Frontal cortex (tissue), 4 donors: Measurements from ENCODE around the gene SYCE3. TPM values are rescaled to one million over a fixed set of nuclear protein-coding genes. Genes with fewer than 3 reads are reported as not detected.

ENCODE experiments used
- DNase-seq, 2 donors: peaks; one replicate each; pipeline ENCODE4 v3.0.0; 2012; ENCODE audit warnings: low spot score in 2 of 2
- FAIRE-seq: peaks from 2 replicates; lab custom pipeline; 2012; peaks lifted over from hg19 to GRCh38; lab: Jason Lieb, UNC
- total RNA-seq: library from RNA; depleted of rRNA; stranded (reverse); fragments of >200 nt; gene quantifications from one replicate; pipeline ENCODE4 v1.2.3, GENCODE V29; 2014
- donor health status: control.
- donor health status: control.
- donor health status: control.

SYCE3 gene
- total RNA-seq, 1 donor from 2014 or later: not detected

- FAIRE-seq (no peak), DNase-seq (peak; percentile 53)
Observed at GRCh38 chr22:50600967-50601668, 38.4 kb upstream of the SYCE3 start.

DNA sequence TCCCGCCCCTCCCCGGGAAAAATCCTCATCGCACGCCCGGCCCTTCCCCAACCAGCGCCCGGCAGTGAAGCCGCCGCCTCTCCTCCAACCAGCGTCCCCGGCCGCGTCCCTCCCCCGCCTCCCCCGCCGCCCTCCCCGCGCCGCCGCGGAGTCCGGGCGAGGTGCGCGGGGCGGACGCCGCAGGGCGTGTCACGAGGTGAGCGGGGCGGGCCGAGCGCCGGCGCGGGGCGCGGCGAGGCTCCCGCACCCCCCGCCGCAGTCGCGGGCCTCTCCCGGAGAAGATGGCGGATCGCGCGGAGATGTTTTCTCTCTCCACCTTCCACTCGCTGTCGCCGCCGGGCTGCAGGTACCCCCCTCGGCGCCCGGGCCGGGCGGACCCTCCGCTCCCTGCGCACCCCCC is 37.8 kb upstream of the SYCE3 start, which contains the start of gene MAPK8IP2:
Gene MAPK8IP2 (plus strand): TSS at position 256 of the 400 bp plus-strand sequence. CDS start 26 bp downstream, at position 282.
- FAIRE-seq: no peak
- peak; percentile 81 to 83 for DNase-seq

- DNase-seq (peak; percentile 88 to 89), FAIRE-seq (no peak)
Observed at GRCh38 chr22:50599816-50600455, 37.2 kb upstream of the SYCE3 start.

GRCh38 chr22:50597097-50597496 is 34.4 kb upstream of the SYCE3 start:
- DNase-seq (no peak), FAIRE-seq (no peak)

- DNase-seq: no peak
- FAIRE-seq: no peak
Observed at GRCh38 chr22:50595189-50595588, 32.5 kb upstream of the SYCE3 start.

- FAIRE-seq: no peak
- DNase-seq: no peak
Observed at GRCh38 chr22:50587407-50587806, 24.7 kb upstream of the SYCE3 start.

DNA sequence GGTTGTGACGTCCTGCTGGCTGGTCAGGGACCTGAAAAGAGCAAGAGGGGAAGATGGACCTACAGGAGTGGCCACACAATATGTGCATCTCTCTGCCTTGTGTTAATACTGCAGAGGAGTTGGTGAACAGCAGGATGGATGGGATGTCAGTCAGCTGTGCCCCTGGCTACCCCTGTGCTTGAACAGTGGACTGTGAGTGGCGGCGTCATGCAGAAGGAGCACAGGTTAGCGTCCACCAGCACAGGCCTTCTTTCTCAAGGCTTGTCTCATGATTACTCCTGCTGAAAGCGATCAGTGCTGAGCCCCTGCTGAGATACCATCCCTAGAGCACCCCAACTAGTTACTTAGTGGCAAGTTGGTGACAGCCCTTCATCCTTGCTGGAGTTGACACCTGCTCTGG is 23.7 kb upstream of the SYCE3 start:
- DNase-seq: no peak
- no peak for FAIRE-seq

GRCh38 chr22:50585781-50586180 is 23.1 kb upstream of the SYCE3 start:
- no peak for DNase-seq
- no peak for FAIRE-seq

DNA sequence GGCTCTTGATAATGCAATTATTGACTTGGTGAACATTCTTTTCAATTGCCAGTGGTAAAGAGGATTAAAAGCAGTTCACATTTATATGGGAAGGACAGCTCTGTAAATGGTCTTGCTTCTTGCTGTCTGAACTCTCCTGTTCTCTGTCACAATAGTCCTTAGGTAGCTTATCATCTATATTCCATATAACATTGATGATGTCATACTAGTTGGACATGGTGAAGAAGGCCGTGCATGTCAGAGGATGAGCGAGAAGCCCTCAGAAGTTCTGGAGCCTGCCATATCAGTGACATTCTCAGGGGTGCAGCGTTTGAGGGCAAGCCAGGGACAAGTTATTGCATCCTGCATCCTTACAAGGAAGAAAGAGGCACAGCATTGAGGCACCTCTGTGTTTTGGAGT is 22.5 kb upstream of the SYCE3 start:
- FAIRE-seq: no peak
- no peak for DNase-seq

DNA sequence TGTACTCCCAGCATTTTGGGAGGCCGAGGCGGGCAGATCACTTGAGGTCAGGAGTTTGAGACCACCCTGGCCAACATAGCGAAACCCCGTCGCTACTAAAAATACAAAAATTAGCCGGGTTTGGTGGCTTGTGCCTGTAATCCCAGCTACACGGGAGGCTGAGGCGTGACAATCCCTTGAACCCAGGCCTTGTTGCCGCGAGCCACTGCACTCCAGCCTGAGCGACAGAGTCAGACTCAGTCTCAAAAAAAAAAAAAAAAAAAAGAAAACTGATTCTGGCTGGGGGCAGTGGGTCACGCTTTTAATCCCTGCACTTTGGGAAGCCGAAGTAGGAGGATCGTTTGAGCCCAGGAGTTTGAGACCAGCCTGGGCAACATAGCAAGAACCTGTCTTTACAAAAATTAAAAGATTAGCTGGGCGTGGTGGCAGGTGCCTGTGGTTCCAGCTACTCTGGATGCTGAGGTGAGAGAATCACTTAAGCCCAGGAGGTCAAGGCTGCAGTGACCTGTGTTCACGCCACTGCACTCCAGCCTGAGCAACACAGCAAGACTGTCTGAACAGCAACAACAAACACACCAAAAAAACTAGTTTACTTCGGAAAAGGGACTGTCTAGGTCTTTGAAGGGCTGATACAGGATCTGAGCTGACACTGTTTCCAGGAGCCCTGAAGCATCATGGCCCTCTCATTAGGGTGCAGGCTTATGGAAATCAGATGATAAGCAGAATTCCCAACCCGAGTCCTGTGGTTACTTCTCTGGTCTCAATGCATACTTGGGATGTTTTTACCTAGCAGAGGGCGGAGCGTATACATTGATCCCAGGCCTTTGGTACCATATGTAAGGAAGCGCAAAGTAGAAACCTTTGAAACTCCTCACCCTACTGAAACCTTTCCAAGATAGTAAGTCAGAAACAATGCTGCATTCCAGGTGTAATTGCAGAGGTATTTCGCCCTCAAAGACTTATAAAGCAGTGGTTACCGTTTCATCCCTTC is 21.7 kb upstream of the SYCE3 start:
- FAIRE-seq (no peak), DNase-seq (no peak)

DNA sequence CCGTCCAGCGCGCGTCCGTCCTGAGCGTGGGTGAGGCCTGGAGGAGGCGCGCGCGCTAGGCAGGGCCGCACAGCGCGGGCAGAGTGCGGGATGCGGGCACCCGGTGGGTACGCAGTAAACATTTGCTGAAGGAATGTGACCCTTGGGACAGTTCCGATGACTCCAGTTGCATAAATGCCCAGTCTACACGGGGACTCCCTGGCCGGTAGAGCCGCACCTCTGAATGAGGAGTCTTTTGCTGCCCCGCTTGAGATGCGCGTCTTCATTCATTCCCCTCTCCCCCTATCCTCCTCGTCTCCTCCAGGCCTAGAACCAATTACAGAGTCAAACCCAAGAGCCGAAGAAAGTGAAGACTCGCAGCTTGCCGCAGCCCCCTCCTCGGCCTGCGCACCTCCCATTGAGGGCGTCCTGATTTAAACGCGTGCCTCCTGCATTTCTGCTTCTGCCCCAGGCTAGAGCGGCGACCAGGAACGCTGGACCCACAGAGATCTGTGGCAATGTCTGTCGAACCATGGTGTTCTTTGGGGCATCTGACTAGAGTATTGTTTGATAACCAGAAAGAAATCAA is 20.7 kb upstream of the SYCE3 start:
- FAIRE-seq: no peak

DNA sequence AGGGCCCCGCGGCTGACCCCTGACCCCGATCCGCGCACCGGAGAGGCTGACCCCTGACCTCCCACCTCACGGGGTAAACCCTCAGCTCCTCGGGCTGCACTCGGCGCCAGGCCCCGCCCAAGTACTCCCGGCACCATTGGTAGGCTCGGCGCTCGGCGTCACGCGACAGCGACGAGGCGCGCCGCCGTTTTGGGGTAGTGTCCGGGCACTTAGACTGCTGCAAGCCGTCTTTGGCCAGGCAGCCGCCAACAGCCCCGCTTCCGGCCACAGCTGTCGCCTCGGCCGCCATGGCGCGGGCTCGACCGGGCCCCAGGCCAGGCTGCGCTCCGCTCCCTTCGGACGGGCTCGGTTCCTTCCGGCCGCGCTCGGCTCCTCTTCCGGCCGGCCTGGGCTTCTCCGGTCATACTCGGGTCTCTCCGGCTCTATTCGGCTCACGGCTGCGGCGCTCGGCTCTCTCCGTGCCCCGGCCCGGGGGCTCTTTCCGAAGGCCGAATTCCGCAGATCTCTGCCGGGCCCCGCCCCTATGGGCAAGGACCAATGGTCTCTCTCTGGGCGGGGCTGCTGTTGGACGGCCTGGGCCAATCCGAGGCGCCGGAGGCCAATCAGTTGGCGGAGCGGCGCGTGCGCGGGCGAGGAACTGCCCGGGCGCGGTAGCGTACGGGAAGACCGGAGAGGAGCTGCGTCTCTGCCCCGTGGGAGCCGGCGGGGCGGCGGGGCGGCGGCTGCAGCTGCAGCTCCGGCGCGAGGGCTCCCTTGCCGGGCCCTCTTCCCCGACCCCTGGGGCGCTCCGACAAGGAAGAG is 20.0 kb upstream of the SYCE3 start, which contains the start of gene CHKB:
Gene CHKB (minus strand): TSS at position 357 of the 801 bp plus-strand sequence. CDS start 68 bp downstream, at position 289.
- FAIRE-seq (peak; percentile 91), DNase-seq (peak; percentile 100)

More for the DNA sequence above, 20.7 kb upstream of the SYCE3 start:
- peak in 1 of 2 donors; percentile 37 for DNase-seq

DNA sequence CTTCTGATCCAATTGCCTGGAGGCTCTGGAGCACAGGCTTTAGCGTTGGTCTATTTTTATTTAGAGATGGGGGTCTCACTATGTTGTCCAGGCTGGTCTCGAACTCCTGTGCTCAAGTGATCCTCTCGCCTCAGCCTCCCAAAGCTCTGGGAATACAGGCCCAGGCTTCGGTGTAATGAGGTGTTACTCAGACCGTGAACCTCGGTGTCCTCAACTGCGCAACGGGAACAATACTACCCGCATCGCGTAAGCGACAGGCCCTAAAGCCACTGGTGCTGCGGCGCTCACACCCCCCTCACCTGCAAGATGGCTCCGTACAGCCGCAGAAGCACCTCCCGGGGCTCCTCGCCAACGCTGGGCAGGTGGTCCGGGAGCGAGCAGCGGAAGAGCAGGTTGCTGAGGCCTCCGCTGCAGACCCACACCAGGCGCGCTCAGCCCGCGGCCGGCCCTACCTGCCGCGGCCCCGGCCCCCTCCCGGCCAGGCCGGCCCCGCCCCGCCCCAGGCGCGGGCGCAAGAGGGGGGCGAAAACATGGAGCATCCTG is 19.3 kb upstream of the SYCE3 start:
- DNase-seq (no peak), FAIRE-seq (no peak)

DNA sequence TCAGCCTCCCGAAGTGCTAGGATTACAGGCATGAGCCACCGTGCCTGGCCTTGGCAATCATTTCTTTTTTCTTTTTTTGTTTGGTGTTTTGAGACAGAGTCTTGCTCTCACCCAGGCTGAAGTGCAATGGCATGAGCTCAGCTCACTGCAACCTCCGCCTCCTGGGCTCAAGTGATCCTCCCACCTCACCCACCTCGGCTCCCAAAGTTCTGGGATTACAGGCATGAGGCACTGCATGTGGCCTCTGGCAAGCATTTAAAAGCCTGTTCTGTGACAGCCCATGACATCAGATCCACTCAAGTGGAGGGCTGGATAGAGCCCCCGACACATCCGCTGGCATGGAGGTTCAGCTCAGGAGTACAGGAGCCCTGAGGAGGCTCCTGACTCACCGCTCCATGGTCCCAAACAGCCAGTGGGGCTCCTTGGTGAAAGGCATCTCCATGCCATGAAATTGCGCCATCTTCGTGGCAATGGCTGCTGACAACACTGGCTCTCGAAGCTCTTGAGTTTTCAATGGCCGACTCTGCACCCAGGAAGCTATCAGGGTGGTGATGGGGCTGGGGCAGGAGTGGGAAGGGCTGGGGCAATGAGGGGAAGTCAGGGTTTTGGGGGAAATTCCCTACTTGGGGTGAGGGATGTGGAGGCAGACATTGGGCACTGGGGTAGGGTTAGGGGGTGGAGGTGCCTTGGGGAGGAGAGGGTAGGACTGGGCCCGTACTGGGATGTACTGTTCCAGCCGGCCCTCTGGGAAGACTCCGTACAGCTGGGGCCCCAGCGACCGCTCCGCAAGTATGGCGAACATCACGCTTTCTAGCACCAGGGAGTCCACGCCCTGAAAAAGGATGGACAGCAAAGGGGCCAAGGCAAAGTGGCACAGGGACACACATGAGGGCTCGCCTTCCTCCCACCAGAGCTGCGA is 18.6 kb upstream of the SYCE3 start:
- FAIRE-seq: no peak
- DNase-seq: no peak

DNA sequence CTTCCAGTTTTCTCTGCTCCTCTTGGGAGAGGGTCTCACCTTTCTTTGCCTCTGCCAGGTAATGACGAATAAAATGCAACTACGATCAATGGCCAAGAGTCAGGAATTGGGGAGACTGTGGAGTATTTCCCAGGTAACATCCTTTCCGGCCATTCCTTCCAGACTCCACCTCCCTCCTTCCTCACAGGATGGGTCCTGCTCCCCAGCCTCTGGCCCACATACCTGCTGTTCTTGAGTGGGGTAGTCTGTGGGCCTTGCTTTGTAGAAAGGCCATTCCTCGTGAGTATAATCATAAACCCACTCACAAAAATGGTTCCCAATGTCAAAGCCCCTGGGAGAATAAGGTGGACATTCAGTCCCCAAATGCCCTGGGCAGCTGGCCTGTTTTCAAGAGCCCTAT is 17.0 kb upstream of the SYCE3 start:
- DNase-seq: no peak
- FAIRE-seq: no peak

DNA sequence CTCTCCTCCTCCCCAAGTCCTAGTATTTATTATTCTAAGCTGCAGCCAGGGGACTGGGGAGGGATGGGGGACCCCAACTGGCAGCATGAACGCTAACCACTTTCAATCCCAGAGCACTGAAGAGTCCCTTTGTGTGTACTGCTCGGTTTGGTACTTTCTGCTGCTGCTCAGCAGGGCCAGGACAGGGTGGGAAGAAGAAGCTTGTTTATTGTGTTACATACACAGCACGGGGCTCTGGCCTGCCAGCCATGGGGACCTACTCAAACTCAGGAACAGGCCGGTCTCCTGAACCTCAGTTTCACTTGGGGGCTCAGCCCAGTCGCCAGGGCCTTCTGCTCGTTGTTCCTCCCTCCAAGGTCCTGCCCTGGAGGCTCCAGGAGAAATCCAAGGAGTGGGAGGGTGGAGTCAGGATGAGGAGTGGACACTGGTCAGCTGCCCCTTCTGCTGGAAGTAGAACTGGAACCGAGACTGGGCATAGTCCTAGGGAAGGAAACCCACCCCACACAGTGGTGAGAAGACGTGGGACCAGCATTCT is 16.1 kb upstream of the SYCE3 start:
- no peak for FAIRE-seq
- DNase-seq: peak in 1 of 2 donors; percentile 51

- DNase-seq: peak in 1 of 2 donors; percentile 46
- FAIRE-seq: no peak
Observed at GRCh38 chr22:50577987-50578775, 15.5 kb upstream of the SYCE3 start, which contains the start of gene CPT1B. Gene CPT1B (minus strand): TSS chr22:50578427. CDS start chr22:50577915, 512 bp downstream.
